K562 (cell line): ENCODE data around the gene GPR37L1. TPM values are rescaled to one million over a fixed set of nuclear protein-coding genes. Genes with fewer than 3 reads are reported as not detected.

ENCODE experiments used
- E2F5 ChIP-seq: sonication (generic); formaldehyde crosslinking; IDR thresholded peaks from 2 replicates; pipeline ENCODE4 v1.8.0; 2022; ENCODE audit warnings: mild to moderate bottlenecking, missing genetic modification reagents
- E2F6 ChIP-seq, 2 experiments: IDR thresholded peaks; 2 replicates each; pipeline ENCODE4 v1.6.1; 2011; ENCODE audit warnings: borderline replicate concordance in 1 of 2, control low read depth in 1 of 2, low read depth in 1 of 2, low read length in 1 of 2, mild to moderate bottlenecking in 1 of 2, mixed read lengths in 1 of 2, moderate library complexity in 1 of 2; ENCODE audit not compliant: insufficient read depth in 1 of 2, insufficient read length in 1 of 2, poor library complexity in 1 of 2, severe bottlenecking in 1 of 2; ENCODE audit errors: extremely low read depth in 1 of 2
- OTX1 ChIP-seq: fragments of 450-650 bp; formaldehyde crosslinking; IDR thresholded peaks from 2 replicates; pipeline ENCODE4 v1.4.0; 2022; ENCODE audit warnings: mild to moderate bottlenecking
- POLR2B ChIP-seq: fragments of 450-650 bp; IDR thresholded peaks from 2 replicates; pipeline ENCODE4 v1.6.1; 2018; ENCODE audit warnings: low read depth; ENCODE audit not compliant: partially characterized antibody
- SUPT5H ChIP-seq: fragments of 450-650 bp; IDR thresholded peaks from 2 replicates; pipeline ENCODE4 v1.6.1; 2016
- THRB ChIP-seq: fragments of 450-650 bp; formaldehyde crosslinking; conservative IDR thresholded peaks from 2 replicates; pipeline ENCODE4 v1.4.0; 2022; ENCODE audit warnings: mild to moderate bottlenecking, missing genetic modification characterization
- ZBTB26 ChIP-seq: fragments of 450-650 bp; formaldehyde crosslinking; IDR thresholded peaks from 2 replicates; pipeline ENCODE4 v1.4.0; 2022; ENCODE audit warnings: missing genetic modification characterization
- ZNF134 ChIP-seq: fragments of 250-450 bp; sonication (Bioruptor Pico); conservative IDR thresholded peaks from 2 replicates; pipeline ENCODE4 v1.4.0; 2020
- ZNF277 ChIP-seq: fragments of 250-450 bp; sonication (Bioruptor Pico); IDR thresholded peaks from 2 replicates; pipeline ENCODE4 v1.8.0; 2022; ENCODE audit warnings: inconsistent platforms, mild to moderate bottlenecking, moderate library complexity, borderline replicate concordance
- polyA plus RNA-seq, 8 experiments: library from polyadenylated mRNA; depleted of rRNA in 4 of 8; stranded (reverse) in 5 of 8; unstranded in 3 of 8; fragments of >200 nt; fragmentation: Nextera tagmentation in 2 of 8; fragmentation: Illumina TruSeq in 1 of 8; extraction: Ambion mirVana in 2 of 8; extraction: Trizol in 1 of 8; gene quantifications; 2 replicates each; pipeline versions ENCODE4 v1.2.1 to v1.2.3, GENCODE V29; 2011 to 2014; ENCODE audit warnings: inconsistent platforms in 1 of 8, missing spikeins in 1 of 8
- small RNA-seq: library from RNA; depleted of rRNA; stranded (forward); fragments of <200 nt; gene quantifications from one replicate; pipeline ENCODE3, GENCODE V24; 2014
- total RNA-seq, 7 experiments: library from RNA; depleted of rRNA in 6 of 7; stranded (reverse); fragments of >200 nt in 6 of 7; fragmentation: Illumina TruSeq in 2 of 7; extraction: Trizol in 2 of 7; gene quantifications; 2 replicates each; pipeline versions ENCODE4 v1.2.1 to v1.2.3, GENCODE V29; 2011 to 2021; ENCODE audit warnings: low replicate concordance in 1 of 7

GPR37L1 gene
- total and polyA plus RNA-seq, 9 of the 15 experiments (the other 6 are each of a cell fraction or from before 2014, with no cell fraction given): not detected

GRCh38 chr1:202182040-202182877, 59.5 kb downstream of the GPR37L1 start (continued):
- TF ChIP-seq ZBTB26 (CRISPR knock-in tag) (0 out of 2 replicates have a peak, but pooled peaks have one; percentile 64), ZNF134 (peak; percentile 60; the same call in 1 of the 2 replicates), SUPT5H (peak; percentile 53), E2F5 (no peak), POLR2B (peak; percentile 48), OTX1 (CRISPR knock-in tag) (peak; percentile 81), THRB (CRISPR knock-in tag) (peak; percentile 73; the same call in 1 of the 2 replicates), ZNF277 (CRISPR knock-in tag) (no peak), E2F6 (IDR thresholded peaks at IDR 0.05; ENCODE audit: borderline replicate concordance in 1 of 2, extremely low read depth in 1 of 2, insufficient read depth in 1 of 2, insufficient read length in 1 of 2, low read depth in 1 of 2, low read length in 1 of 2, poor library complexity in 1 of 2, severe bottlenecking in 1 of 2) (peak in 1 of 2 experiments; percentile 30)

Small RNA genes lying within 50 kb of the gene (small RNA-seq; reads per million reads assigned to genes)
- gene CRIP1P3: not detected

Other genes with a start within 250 kb of the GPR37L1 start
Only the 7 nearest of the 10 such genes appear.
- 0.54 and 0.69 TPM in 2 replicates for gene LMOD1, start 176.4 kb upstream of the GPR37L1 start, total RNA-seq (2014; rRNA removed)
- 0.16 and 0.22 TPM in 2 replicates for gene LMOD1, start 176.4 kb upstream of the GPR37L1 start, total RNA-seq (2014; rRNA removed; fragmentation: Illumina TruSeq; extraction: Trizol)
- gene LMOD1, start 176.4 kb upstream of the GPR37L1 start, total RNA-seq (2015; rRNA removed; fragmentation: Illumina TruSeq; extraction: Trizol): 0.15 and 0.22 TPM in 2 replicates
- 0.42 and 0.54 TPM in 2 replicates for gene LMOD1, start 176.4 kb upstream of the GPR37L1 start, total RNA-seq (2021)
- gene LMOD1, start 176.4 kb upstream of the GPR37L1 start, polyA plus RNA-seq (2011; rRNA removed): 0.28 and 0.43 TPM in 2 replicates
- 0.40 and 0.45 TPM in 2 replicates for gene LMOD1, start 176.4 kb upstream of the GPR37L1 start, polyA plus RNA-seq (2014; fragmentation: Illumina TruSeq; extraction: Trizol)
- gene LMOD1, start 176.4 kb upstream of the GPR37L1 start, polyA plus RNA-seq (2014; fragmentation: Nextera tagmentation; extraction: Ambion mirVana): under 1 TPM in 1 of 2 experiments, not detected in 1; 0.03 TPM
- gene LMOD1, start 176.4 kb upstream of the GPR37L1 start, polyA plus RNA-seq (2014; rRNA removed): 0.33 and 0.39 TPM in 2 replicates
- 116 and 131 TPM in 2 replicates for gene TIMM17A, start 167.4 kb upstream of the GPR37L1 start, total RNA-seq (2014; rRNA removed)
- gene TIMM17A, start 167.4 kb upstream of the GPR37L1 start, total RNA-seq (2014; rRNA removed; fragmentation: Illumina TruSeq; extraction: Trizol): 226 and 256 TPM in 2 replicates
- 158 and 173 TPM in 2 replicates for gene TIMM17A, start 167.4 kb upstream of the GPR37L1 start, total RNA-seq (2015; rRNA removed; fragmentation: Illumina TruSeq; extraction: Trizol)
- gene TIMM17A, start 167.4 kb upstream of the GPR37L1 start, total RNA-seq (2021): 179 and 180 TPM in 2 replicates
- 197 and 262 TPM in 2 replicates for gene TIMM17A, start 167.4 kb upstream of the GPR37L1 start, polyA plus RNA-seq (2011; rRNA removed)
- gene TIMM17A, start 167.4 kb upstream of the GPR37L1 start, polyA plus RNA-seq (2014; fragmentation: Illumina TruSeq; extraction: Trizol): 146 and 154 TPM in 2 replicates
- 100 to 1,000 TPM; 676 to 744 TPM for gene TIMM17A, start 167.4 kb upstream of the GPR37L1 start, polyA plus RNA-seq (2014; fragmentation: Nextera tagmentation; extraction: Ambion mirVana)
- 155 and 178 TPM in 2 replicates for gene TIMM17A, start 167.4 kb upstream of the GPR37L1 start, polyA plus RNA-seq (2014; rRNA removed)
- gene RNPEP, start 140.3 kb upstream of the GPR37L1 start, total RNA-seq (2014; rRNA removed): 64.4 and 76.9 TPM in 2 replicates
- 51.4 and 56.3 TPM in 2 replicates for gene RNPEP, start 140.3 kb upstream of the GPR37L1 start, total RNA-seq (2014; rRNA removed; fragmentation: Illumina TruSeq; extraction: Trizol)
- gene RNPEP, start 140.3 kb upstream of the GPR37L1 start, total RNA-seq (2015; rRNA removed; fragmentation: Illumina TruSeq; extraction: Trizol): 61.6 and 63.4 TPM in 2 replicates
- gene RNPEP, start 140.3 kb upstream of the GPR37L1 start, total RNA-seq (2021): 85.1 and 85.9 TPM in 2 replicates
- gene RNPEP, start 140.3 kb upstream of the GPR37L1 start, polyA plus RNA-seq (2011; rRNA removed): 47.7 and 102 TPM in 2 replicates
- 119 and 131 TPM in 2 replicates for gene RNPEP, start 140.3 kb upstream of the GPR37L1 start, polyA plus RNA-seq (2014; fragmentation: Illumina TruSeq; extraction: Trizol)
- 10 to 100 TPM; 27.5 to 35.1 TPM for gene RNPEP, start 140.3 kb upstream of the GPR37L1 start, polyA plus RNA-seq (2014; fragmentation: Nextera tagmentation; extraction: Ambion mirVana)
- gene RNPEP, start 140.3 kb upstream of the GPR37L1 start, polyA plus RNA-seq (2014; rRNA removed): 63.5 and 70.8 TPM in 2 replicates
- 0.16 TPM in 1 of 2 replicates, not detected in the other for gene ELF3, start 112.3 kb upstream of the GPR37L1 start, total RNA-seq (2014; rRNA removed)
- 0.07 TPM in 1 of 2 replicates, not detected in the other for gene ELF3, start 112.3 kb upstream of the GPR37L1 start, total RNA-seq (2014; rRNA removed; fragmentation: Illumina TruSeq; extraction: Trizol)
- 0.07 and 0.15 TPM in 2 replicates for gene ELF3, start 112.3 kb upstream of the GPR37L1 start, total RNA-seq (2015; rRNA removed; fragmentation: Illumina TruSeq; extraction: Trizol)
- gene ELF3, start 112.3 kb upstream of the GPR37L1 start, total RNA-seq (2021): 0.63 and 1.2 TPM in 2 replicates
- gene ELF3, start 112.3 kb upstream of the GPR37L1 start, polyA plus RNA-seq (2011; rRNA removed): 0.47 and 0.87 TPM in 2 replicates
- gene ELF3, start 112.3 kb upstream of the GPR37L1 start, polyA plus RNA-seq (2014; fragmentation: Illumina TruSeq; extraction: Trizol): 0.15 TPM in 1 of 2 replicates, not detected in the other
- not detected for gene ELF3, start 112.3 kb upstream of the GPR37L1 start, polyA plus RNA-seq (2014; fragmentation: Nextera tagmentation; extraction: Ambion mirVana)
- 0.03 TPM in 1 of 2 replicates, not detected in the other for gene ELF3, start 112.3 kb upstream of the GPR37L1 start, polyA plus RNA-seq (2014; rRNA removed)
- 13.1 and 21.8 TPM in 2 replicates for gene ARL8A, start 21.8 kb downstream of the GPR37L1 start, total RNA-seq (2014; rRNA removed)
- 7.9 and 9.2 TPM in 2 replicates for gene ARL8A, start 21.8 kb downstream of the GPR37L1 start, total RNA-seq (2014; rRNA removed; fragmentation: Illumina TruSeq; extraction: Trizol)
- gene ARL8A, start 21.8 kb downstream of the GPR37L1 start, total RNA-seq (2015; rRNA removed; fragmentation: Illumina TruSeq; extraction: Trizol): 11.1 and 11.8 TPM in 2 replicates
- gene ARL8A, start 21.8 kb downstream of the GPR37L1 start, total RNA-seq (2021): 19.1 and 22.7 TPM in 2 replicates
- 27.3 and 58.1 TPM in 2 replicates for gene ARL8A, start 21.8 kb downstream of the GPR37L1 start, polyA plus RNA-seq (2011; rRNA removed)
- 11.4 and 15.9 TPM in 2 replicates for gene ARL8A, start 21.8 kb downstream of the GPR37L1 start, polyA plus RNA-seq (2014; fragmentation: Illumina TruSeq; extraction: Trizol)
- under 1 TPM; 0.17 to 0.32 TPM for gene ARL8A, start 21.8 kb downstream of the GPR37L1 start, polyA plus RNA-seq (2014; fragmentation: Nextera tagmentation; extraction: Ambion mirVana)
- 15.3 and 15.6 TPM in 2 replicates for gene ARL8A, start 21.8 kb downstream of the GPR37L1 start, polyA plus RNA-seq (2014; rRNA removed)
- gene PTPN7, start 37.7 kb downstream of the GPR37L1 start, total RNA-seq (2014; rRNA removed): 121 and 126 TPM in 2 replicates
- gene PTPN7, start 37.7 kb downstream of the GPR37L1 start, total RNA-seq (2014; rRNA removed; fragmentation: Illumina TruSeq; extraction: Trizol): 61.7 and 65.6 TPM in 2 replicates
- 116 and 120 TPM in 2 replicates for gene PTPN7, start 37.7 kb downstream of the GPR37L1 start, total RNA-seq (2015; rRNA removed; fragmentation: Illumina TruSeq; extraction: Trizol)
- gene PTPN7, start 37.7 kb downstream of the GPR37L1 start, total RNA-seq (2021): 112 and 139 TPM in 2 replicates
- 80.7 and 176 TPM in 2 replicates for gene PTPN7, start 37.7 kb downstream of the GPR37L1 start, polyA plus RNA-seq (2011; rRNA removed)
- gene PTPN7, start 37.7 kb downstream of the GPR37L1 start, polyA plus RNA-seq (2014; fragmentation: Illumina TruSeq; extraction: Trizol): 144 and 189 TPM in 2 replicates
- gene PTPN7, start 37.7 kb downstream of the GPR37L1 start, polyA plus RNA-seq (2014; fragmentation: Nextera tagmentation; extraction: Ambion mirVana): 10 to 100 TPM; 18.7 to 19.8 TPM
- 123 and 128 TPM in 2 replicates for gene PTPN7, start 37.7 kb downstream of the GPR37L1 start, polyA plus RNA-seq (2014; rRNA removed)
- gene LGR6, start 70.9 kb downstream of the GPR37L1 start, total RNA-seq (2014; rRNA removed): 0.12 and 0.45 TPM in 2 replicates
- 0.11 and 0.13 TPM in 2 replicates for gene LGR6, start 70.9 kb downstream of the GPR37L1 start, total RNA-seq (2014; rRNA removed; fragmentation: Illumina TruSeq; extraction: Trizol)
- gene LGR6, start 70.9 kb downstream of the GPR37L1 start, total RNA-seq (2015; rRNA removed; fragmentation: Illumina TruSeq; extraction: Trizol): 0.26 and 0.29 TPM in 2 replicates
- gene LGR6, start 70.9 kb downstream of the GPR37L1 start, total RNA-seq (2021): 0.20 and 0.31 TPM in 2 replicates
- gene LGR6, start 70.9 kb downstream of the GPR37L1 start, polyA plus RNA-seq (2011; rRNA removed): 0.14 and 0.47 TPM in 2 replicates
- 0.21 and 0.54 TPM in 2 replicates for gene LGR6, start 70.9 kb downstream of the GPR37L1 start, polyA plus RNA-seq (2014; fragmentation: Illumina TruSeq; extraction: Trizol)
- under 1 TPM in 1 of 2 experiments, not detected in 1; 0.01 TPM for gene LGR6, start 70.9 kb downstream of the GPR37L1 start, polyA plus RNA-seq (2014; fragmentation: Nextera tagmentation; extraction: Ambion mirVana)
- gene LGR6, start 70.9 kb downstream of the GPR37L1 start, polyA plus RNA-seq (2014; rRNA removed): 0.12 and 0.42 TPM in 2 replicates